Measurements from ENCODE around the gene SH3BP5. TPM values are rescaled to one million over a fixed set of nuclear protein-coding genes. Genes with fewer than 3 reads are reported as not detected.
A peak's percentile ranks its signal among the peaks of the same experiment; 100 is the strongest.

The SH3BP5 gene
- total RNA-seq, 1 donor from 2014 or later = 24.0 TPM

- peak overlapping the region; percentile 66 to 97 (median 76) for H3K9ac ChIP-seq (ENCODE audit: low read depth in 1 of 3, low read length in 3 of 3)
- peak overlapping the region; percentile 94 for H3K27ac ChIP-seq (ENCODE audit: low read depth, low read length)
- H3K4me3 ChIP-seq (ENCODE audit: low read length in 3 of 3) = peak overlapping the region; percentile 65 to 84 (median 79)
- peaks cover 0 to 15% (median 5%) of the 10 kb centered on the region in 3 donors for H3K4me1 ChIP-seq (ENCODE audit: control insufficient read depth in 3 of 3, insufficient read depth in 3 of 3, low read length in 3 of 3)
- H3K9me3 ChIP-seq (ENCODE audit: control insufficient read depth in 3 of 3, low read length in 3 of 3) = no peaks in the 10 kb centered on the region
- H3K27me3 ChIP-seq (ENCODE audit: control insufficient read depth in 3 of 3, insufficient read depth in 3 of 3, low read length in 3 of 3) = no peaks in the 10 kb centered on the region
- H3K36me3 ChIP-seq (ENCODE audit: control insufficient read depth in 3 of 3, insufficient read depth in 3 of 3, low read length in 3 of 3) = peaks cover 0 to under 1% (median 0%) of the 10 kb centered on the region in 3 donors
Measured at GRCh38 chr3:15205482-15205933, 126.9 kb downstream of the SH3BP5 start.

Small RNA genes within 50 kb of the gene (small RNA-seq; reads per million reads assigned to genes)
- gene HMGN2P7 (not detected), gene RNU6-454P (not detected)

Other genes starting within 250 kb of the SH3BP5 start
- 30.3 TPM for gene RBSN, start 233.4 kb downstream of the SH3BP5 start, total RNA-seq
- gene CAPN7, start 126.3 kb downstream of the SH3BP5 start, total RNA-seq = 32.9 TPM
- 42.3 TPM for gene METTL6, start 95.0 kb upstream of the SH3BP5 start, total RNA-seq
- gene EAF1, start 95.0 kb upstream of the SH3BP5 start, total RNA-seq = 7.3 TPM
- gene COLQ, start 189.1 kb upstream of the SH3BP5 start, total RNA-seq = 14.1 TPM

All from skeletal muscle tissue (tissue), 5 donors.